Nephron progenitor cell (in vitro differentiated cells): Measurements from ENCODE around the gene SYNJ2.

Experiments
- DNase-seq: peaks from one replicate; pipeline ENCODE4 v3.0.0; 2021
- H3K27ac Mint-ChIP-seq: 2 replicates; pipeline ENCODE4 v1.8.0; 2021; ENCODE audit warnings: mild to moderate bottlenecking, moderate library complexity, mixed read lengths
- H3K27me3 Mint-ChIP-seq: 2 replicates; pipeline ENCODE4 v1.8.0; 2021; ENCODE audit warnings: mild to moderate bottlenecking, low read depth, mixed read lengths; ENCODE audit not compliant: poor library complexity
- H3K36me3 Mint-ChIP-seq: 2 replicates; pipeline ENCODE4 v1.8.0; 2021; ENCODE audit warnings: low read depth, mixed read lengths
- H3K4me1 Mint-ChIP-seq: 2 replicates; pipeline ENCODE4 v1.8.0; 2021; ENCODE audit warnings: mixed read lengths
- H3K4me3 Mint-ChIP-seq: 2 replicates; pipeline ENCODE4 v1.8.0; 2021; ENCODE audit warnings: mild to moderate bottlenecking, moderate library complexity, mixed read lengths
- H3K9me3 Mint-ChIP-seq: 2 replicates; pipeline ENCODE4 v1.8.0; 2021; ENCODE audit warnings: mild to moderate bottlenecking, moderate library complexity, mixed read lengths
- CTCF ChIP-seq: fragments of 200-600 bp; sonication (generic); IDR thresholded peaks from 2 replicates; pipeline ENCODE4 v1.5.0; 2021; ENCODE audit warnings: antibody characterized with exemption

SYNJ2 gene

GRCh38 chr6:158069800-158070195, 88.1 kb downstream of the SYNJ2 start:
- H3K36me3 Mint-ChIP-seq: no peaks in the 10 kb centered on the region
- no peak overlapping the region for H3K4me3 Mint-ChIP-seq
- peaks cover 2% of the 10 kb centered on the region for H3K27me3 Mint-ChIP-seq
- TF ChIP-seq CTCF: no peak
- peaks cover 34% of the 10 kb centered on the region for H3K4me1 Mint-ChIP-seq
- no peak overlapping the region for H3K27ac Mint-ChIP-seq
- no peak for DNase-seq
- H3K9me3 Mint-ChIP-seq: no peaks in the 10 kb centered on the region

- no peaks in the 10 kb centered on the region for H3K9me3 Mint-ChIP-seq
- no peak overlapping the region for H3K4me3 Mint-ChIP-seq
- peaks cover 2% of the 10 kb centered on the region for H3K27me3 Mint-ChIP-seq
- no peak for TF ChIP-seq CTCF
- peaks cover 34% of the 10 kb centered on the region for H3K4me1 Mint-ChIP-seq
- no peaks in the 10 kb centered on the region for H3K36me3 Mint-ChIP-seq
- H3K27ac Mint-ChIP-seq: no peak overlapping the region
- DNase-seq: no peak
Measured at GRCh38 chr6:158070513-158070912, 88.8 kb downstream of the SYNJ2 start.

GRCh38 chr6:158071121-158072082, 89.7 kb downstream of the SYNJ2 start:
- Mint-ChIP-seq H3K27me3 (peaks cover 2% of the 10 kb centered on the region), H3K4me3 (no peak overlapping the region), H3K9me3 (no peaks in the 10 kb centered on the region), H3K4me1 (peaks cover 35% of the 10 kb centered on the region), H3K27ac (peak overlapping the region; percentile 68), H3K36me3 (no peaks in the 10 kb centered on the region)
- TF ChIP-seq CTCF: no peak
- no peak for DNase-seq

GRCh38 chr6:158072083-158072721, 90.5 kb downstream of the SYNJ2 start:
- Mint-ChIP-seq H3K9me3 (no peaks in the 10 kb centered on the region), H3K27ac (no peak overlapping the region), H3K4me3 (no peak overlapping the region), H3K27me3 (peaks cover 2% of the 10 kb centered on the region), H3K36me3 (no peaks in the 10 kb centered on the region), H3K4me1 (peaks cover 34% of the 10 kb centered on the region)
- DNase-seq: peak; percentile 80
- TF ChIP-seq CTCF: peak; percentile 82

GRCh38 chr6:158073776-158074175, 92.1 kb downstream of the SYNJ2 start:
- Mint-ChIP-seq H3K9me3 (no peaks in the 10 kb centered on the region), H3K4me3 (no peak overlapping the region), H3K27me3 (peaks cover 2% of the 10 kb centered on the region), H3K27ac (no peak overlapping the region), H3K36me3 (peaks cover 5% of the 10 kb centered on the region), H3K4me1 (peaks cover 22% of the 10 kb centered on the region)
- TF ChIP-seq CTCF: no peak
- DNase-seq: no peak
